ENCODE measurements around the gene TSEN15. TPM values are rescaled to one million over a fixed set of nuclear protein-coding genes. Genes with fewer than 3 reads are reported as not detected.

The TSEN15 gene
- total and polyA plus RNA-seq, 2 of the 8 experiments (the other 6 are each of a cell fraction or from before 2014, with no cell fraction given), result 23.4 to 31.4 TPM

DNA sequence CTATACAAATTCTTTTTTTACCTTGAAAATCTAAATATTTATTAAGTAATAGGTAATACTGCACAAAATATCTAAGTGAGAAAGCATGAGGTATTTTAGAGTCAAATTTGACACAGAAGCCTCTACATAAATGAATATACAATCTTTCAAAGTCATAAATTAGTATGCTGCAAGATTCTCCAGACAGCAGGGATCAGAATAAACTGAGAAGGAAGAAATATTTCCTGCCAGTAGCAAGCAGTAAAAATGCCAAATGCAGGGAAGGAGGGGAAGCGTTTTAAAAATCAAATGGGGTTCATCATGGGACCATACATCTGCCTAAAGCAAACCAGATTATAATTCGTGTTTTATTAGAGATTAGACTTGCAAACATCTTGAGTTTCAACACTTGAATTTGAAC is 32.9 kb upstream of the TSEN15 start (continued):
- TF ChIP-seq HDAC2 (IDR thresholded peaks at IDR 0.05; ENCODE audit: borderline replicate concordance in 1 of 2, low read depth in 2 of 2, low read length in 2 of 2) (no peak), SRF (IDR thresholded peaks at IDR 0.05; ENCODE audit: low read depth, low read length) (no peak), POLR2AphosphoS5 (IDR thresholded peaks at IDR 0.05; ENCODE audit: low read depth, low read length) (no peak), JUN (IDR thresholded peaks at IDR 0.05; ENCODE audit: low read depth, low read length) (no peak), POU5F1 (IDR thresholded peaks at IDR 0.05; ENCODE audit: low read depth, low read length) (no peak), EGR1 (IDR thresholded peaks at IDR 0.05; ENCODE audit: borderline replicate concordance, low read depth, low read length) (no peak)

Data from H1 (cell line).